Measurements from ENCODE around the gene PLA2G2C. TPM values are rescaled to one million over a fixed set of nuclear protein-coding genes. Genes with fewer than 3 reads are reported as not detected.
A peak's percentile ranks its signal among the peaks of the same experiment; 100 is the strongest.
"Not testable (repeated sequence)": the region's sequence is repeated elsewhere in the genome, so short reads cannot be mapped to it uniquely, and the experiment has no call there.

Gene PLA2G2C, protein sequence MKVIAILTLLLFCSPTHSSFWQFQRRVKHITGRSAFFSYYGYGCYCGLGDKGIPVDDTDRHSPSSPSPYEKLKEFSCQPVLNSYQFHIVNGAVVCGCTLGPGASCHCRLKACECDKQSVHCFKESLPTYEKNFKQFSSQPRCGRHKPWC
- not detected in 2 replicates for total RNA-seq

DNA sequence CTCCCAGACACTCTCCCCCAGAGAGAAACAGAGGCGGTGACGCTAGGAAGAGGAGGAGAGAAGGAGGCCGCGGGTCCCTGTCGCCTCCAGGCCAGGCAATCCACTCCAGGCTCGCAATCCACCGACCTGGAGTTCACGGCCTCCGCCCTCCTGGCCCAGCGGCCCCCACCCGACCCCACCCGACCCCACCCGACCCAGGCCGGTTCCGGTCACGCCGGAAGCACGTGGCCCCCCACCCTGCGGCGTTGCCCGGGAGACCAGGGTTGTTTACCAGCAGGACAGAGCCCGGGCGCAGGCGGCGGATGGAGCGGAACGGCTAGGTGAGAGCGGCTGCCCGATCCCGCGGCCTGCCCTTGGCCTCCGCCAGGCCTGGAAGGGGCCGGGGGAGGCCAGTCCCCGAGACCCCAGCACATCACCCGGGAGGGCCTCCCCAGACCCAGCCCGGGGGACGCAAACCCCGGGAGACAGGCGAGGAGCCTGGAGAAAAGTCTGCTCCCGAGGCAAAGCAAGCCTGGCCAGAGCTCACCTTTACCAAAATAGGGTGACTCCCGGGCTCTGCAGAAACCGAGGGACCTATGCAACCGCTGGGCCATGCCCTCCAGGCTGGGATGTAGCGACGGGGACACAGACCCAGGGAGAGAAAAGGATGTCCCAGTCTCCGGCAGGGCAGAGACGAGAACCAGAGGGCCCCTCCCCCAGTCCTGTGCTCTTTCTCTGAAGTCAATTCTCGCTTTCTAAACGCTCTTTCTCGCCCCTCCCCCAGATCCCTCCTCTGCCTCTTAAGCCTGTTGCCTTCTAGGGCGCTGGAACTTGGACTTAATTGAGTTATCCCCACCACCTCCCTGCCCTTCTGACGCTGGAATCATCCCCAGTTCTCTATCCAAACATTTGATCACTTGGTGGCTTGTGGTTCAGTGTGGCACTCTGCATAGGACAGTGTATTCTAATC lies at the start of gene PLA2G2C, which contains the start of gene UBXN10:
TSS of gene PLA2G2C (minus strand) at position 685 of the 949 bp plus-strand sequence. CDS start 9,155 bp downstream, outside the sequence.
TSS of gene UBXN10 (plus strand) at position 263 of the 949 bp plus-strand sequence. CDS start 4,466 bp downstream, outside the sequence.
- no peak for DNase-seq

DNA sequence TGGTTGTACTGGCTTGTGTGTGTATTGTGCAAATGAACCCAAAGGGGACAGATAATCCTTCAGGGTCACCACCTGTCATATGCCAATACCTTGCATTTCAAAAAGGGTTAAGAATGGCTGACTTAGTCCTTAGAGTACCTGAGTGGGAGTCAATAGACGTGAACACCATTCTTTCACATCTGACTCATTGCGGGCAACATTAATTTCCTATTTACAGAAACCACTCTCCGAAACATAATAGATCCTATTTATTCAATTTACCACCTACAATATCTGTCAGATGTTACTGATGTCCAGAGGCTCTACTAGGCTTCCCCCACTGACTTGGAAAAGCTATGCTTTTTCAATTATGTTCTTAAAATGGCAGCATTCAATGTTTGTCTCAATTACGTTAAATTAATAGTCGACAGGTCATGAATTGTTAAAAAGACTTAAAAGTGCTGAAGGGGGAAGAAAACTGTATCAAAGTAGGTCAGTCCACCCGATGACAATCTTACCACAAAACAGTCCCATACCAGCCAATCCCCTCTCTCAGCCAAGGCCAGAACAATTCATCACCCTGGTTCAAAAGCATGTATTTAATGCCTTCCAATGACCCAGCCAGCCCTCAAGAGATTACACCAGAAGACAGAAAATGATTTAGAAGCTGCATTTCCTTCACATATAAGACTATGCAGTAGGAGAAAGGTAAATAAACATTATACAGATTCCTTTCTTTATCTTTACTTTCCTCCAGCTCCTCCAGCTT lies 48.6 kb upstream of the PLA2G2C start:
- no peak for DNase-seq

DNA sequence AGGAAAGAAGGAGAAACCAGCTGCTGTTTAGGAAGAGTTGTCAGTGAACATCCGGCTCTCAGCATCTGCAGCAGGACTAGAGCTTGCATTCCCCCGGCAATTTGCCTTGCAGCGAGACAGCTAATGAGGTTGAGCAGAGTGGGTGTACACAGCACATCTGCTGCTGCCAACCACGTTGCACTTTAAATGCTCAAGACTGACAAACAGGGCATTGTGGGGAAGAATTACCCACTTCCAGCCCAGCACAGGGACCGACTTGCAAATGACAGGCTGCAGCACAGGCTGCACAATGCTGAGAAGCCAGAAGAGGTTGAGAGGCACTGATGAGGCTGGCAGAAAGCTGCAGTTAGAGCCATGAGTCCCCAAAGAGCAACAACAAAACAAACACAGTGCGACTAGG lies 47.5 kb upstream of the PLA2G2C start:
- no peak for DNase-seq

DNA sequence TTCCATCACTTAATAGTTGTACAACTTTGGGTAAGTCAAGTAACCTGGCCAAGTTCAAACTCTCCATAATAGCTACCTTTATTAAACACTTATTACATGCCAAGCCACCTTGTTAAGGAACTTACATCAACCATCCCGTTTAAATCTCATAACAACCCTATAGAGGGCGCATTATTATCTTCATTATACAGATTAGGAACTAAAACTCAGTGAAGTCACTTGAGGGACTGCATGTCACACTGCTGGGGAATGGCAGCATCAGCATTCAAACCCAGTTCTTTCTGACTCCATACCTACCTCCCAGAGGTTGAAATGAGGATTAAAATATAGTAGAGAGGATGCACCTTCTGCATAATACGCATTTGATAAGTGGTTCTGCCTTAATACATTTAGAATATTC lies 47.1 kb upstream of the PLA2G2C start:
- peak; percentile 44 for DNase-seq

DNA sequence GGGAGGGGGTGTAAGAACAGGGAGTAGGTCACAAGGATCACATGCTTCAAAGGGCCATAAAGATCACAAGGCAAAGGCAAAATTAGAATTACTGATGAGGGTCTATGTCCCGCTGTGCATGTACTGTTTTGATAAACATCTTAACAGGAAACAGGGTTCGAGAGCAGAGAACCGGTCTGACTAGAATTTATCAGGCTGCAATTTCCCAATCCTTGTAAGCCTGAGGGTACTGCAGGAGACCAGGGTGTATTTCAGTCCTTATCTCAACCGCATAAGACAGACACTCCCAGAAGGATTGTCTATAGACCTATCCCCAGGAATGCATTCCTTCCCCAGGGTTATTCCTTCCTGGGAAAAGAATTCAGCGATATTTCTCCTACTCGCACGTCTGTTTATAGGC lies 46.2 kb upstream of the PLA2G2C start:
- not testable (repeated sequence) for DNase-seq

DNA sequence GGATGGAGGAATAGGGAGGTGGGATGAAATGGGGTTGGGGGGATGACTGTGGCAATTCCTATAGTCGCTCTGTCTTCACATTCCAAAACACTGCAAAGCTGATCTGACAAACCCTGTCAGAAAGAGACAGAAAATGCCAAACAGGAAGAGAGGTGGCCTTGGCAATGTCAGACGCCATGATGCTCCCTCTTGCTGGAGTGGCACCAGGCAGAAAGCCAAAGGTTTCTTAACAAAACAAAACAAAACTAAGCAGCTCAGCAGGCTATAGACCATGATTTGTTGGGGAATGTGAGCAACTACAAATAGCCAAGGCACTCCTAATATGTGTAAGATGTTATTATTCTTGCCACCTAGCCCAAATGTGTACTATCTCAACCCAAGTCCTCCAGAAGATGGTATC lies 42.9 kb upstream of the PLA2G2C start:
- DNase-seq = no peak

DNA sequence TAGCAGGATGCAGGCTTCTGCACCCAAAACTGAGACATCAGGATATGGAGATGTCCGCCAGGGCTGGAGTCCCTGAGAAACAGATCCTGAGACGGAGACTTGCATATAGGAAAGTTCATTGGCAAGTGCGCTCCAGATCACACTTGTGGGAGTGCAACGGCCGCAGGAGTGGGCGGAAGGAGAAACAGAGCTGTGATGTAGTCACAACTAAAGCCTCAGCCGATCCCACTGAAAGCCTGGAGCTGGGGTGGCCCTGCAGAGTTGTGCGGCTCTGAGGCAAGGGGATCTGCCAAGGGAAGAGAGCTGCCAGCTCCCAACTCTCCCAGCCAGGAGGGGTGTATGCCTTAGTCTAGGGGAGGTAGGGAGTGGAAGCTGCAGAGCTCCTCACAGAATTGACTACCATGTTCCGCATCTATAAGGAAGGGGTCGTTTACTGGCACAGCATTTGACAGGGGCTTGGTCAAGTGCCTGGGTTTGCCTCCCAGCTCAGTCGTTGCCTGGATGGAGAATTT lies 42.1 kb upstream of the PLA2G2C start:
- DNase-seq = no peak

DNA sequence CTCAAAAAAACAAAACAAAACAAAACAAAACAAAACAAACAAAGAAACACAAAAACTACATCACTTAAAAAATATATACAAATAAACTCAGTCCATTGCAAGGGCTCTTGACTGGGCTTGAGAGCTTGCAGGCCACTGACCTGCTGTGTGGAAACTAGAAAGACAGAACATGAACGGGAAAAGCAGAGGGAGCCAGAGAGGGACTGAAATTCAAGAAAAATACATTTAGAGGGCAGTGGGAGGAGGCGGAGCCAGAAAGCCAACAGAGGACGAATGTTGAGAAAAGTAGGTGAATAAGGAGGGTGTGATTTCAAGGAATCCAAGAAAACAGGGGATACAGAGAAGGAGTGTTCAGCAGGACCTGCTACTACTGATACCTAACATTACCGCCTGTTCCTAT lies 41.4 kb upstream of the PLA2G2C start:
- DNase-seq = no peak

DNA sequence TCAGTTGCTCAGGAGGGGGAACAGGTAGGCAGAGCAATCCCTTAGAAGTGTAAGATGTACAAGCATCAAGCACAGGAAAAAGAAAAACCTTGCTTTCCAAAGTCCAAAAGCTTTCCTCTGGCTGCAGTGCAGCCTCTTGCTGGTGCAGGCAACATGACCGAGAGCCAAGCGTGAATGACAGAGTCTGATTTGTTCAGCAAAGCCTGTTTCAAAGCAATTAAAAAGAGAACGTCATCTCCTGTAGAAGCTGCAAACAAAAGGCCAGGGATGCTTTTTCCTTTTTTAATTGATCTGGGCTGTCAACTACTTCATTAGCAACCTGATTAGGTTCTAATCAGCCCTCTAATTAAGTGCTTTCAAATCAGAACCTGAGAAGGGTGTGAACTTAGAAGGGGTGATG lies 38.2 kb upstream of the PLA2G2C start:
- DNase-seq = no peak

DNA sequence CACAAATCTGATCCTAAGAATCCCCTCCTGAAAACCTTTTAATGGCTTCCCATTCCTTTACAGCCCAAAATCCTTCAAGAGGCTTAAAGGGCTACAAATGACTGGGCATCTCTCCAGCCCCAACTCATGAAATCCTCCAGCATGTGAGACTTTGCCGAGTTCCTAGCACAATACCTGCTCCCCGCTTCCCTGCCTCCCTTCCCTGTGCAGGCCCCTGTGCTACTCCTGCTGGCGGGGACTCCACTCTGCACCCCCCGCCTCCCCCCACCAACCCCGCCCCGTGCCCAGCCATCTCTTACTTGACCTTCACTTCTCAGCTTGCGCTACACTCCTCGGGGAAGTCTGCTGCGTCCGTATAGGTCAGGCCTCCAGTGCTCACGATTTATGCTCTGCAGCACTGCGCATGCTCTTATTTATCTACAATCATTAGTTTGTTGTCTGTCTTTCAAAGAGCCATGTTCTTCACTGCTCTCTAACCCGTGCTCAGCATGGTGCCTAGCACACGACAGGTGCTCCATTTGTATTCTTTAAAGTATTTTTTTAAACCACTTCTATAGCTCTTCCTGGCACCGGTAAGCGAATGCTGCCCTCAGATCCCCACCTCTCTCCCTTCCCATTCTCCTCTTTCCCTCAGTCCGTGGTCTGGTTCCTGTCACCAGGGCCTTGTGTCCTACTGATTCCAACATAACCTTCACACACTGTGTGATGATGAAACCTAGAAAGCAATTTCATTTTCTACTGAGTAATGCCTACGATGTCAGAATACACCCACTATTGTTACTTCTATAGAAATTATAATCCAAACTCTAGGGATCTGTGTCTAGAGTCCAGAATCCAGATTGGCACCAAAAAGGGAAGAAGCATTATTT lies 37.5 kb upstream of the PLA2G2C start:
- no peak for DNase-seq

DNA sequence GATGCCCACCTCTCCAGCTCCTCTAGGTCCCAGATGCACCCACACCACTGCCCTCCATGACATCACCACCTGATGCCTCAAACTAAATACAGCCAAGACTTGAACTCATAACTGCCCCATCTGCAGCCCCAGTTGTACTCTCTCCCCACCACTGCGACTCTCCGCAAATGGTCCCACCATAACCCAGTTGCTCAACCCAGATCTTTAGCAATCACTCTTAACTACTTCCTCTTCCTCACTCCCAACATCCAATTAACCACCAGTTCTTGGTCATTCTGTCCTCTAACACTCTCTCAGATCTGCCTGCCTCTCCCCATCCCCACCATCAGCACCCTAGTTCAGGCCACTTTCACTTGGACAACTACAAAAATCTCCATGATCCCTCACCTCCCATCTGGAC lies 36.8 kb upstream of the PLA2G2C start:
- no peak for DNase-seq

DNA sequence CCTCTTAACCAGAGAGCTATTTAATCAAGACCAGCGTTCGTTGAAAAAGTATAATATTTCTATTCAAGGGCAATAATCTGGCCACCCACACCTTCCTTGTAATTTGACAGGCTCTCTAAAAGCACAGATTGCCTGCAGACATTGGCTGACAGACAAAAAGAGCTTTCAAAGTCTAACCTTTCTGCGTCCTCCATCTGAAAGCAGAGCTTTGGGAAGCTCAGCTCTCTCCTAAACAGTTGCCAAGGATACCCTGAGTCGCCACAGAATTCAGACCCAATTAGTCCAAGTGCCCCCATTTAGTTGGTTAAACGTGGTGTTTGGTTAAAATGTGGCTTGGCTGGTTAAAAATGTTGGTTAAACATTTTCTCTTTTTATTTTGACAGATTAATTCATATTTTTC lies 33.7 kb upstream of the PLA2G2C start:
- DNase-seq = no peak

DNA sequence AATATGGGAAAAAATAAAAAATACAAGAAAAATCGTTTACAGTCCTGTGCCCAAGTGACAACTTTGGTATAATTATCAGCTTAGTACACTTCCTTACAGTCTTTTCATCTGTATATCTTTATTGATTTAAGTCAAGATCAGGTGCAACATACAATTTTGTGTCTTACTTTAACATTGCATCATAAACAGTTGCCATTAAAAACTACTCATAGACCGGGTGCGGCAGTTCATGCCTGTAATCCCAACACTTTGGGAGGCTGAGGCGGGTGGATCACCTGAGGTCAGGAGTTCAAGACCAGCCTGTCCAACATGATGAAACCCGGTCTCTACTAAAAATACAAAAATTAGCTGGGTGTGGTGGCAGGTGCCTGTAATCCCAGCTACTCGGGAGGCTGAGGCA lies 32.7 kb upstream of the PLA2G2C start:
- DNase-seq = not testable (repeated sequence)

DNA sequence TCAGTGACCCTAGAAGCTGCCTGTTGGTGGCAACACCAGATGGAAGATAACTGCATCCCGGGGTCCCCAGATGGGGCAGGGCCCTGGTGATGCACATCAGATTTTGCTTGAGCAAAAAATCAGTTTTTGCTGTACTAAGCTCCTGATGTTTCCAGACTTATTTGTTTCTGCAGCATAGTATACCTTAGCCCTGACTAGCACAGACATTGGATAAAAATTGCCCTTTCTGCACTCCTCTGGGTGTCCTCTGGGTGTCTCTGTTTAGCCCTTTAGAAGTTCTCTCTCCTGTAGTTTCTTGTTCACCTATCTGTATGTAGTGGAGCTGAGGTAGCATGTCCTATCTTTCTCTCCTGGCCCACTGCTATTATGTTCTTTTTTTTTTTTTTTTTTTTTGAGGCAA lies 30.3 kb upstream of the PLA2G2C start:
- peak; percentile 52 for DNase-seq

DNA sequence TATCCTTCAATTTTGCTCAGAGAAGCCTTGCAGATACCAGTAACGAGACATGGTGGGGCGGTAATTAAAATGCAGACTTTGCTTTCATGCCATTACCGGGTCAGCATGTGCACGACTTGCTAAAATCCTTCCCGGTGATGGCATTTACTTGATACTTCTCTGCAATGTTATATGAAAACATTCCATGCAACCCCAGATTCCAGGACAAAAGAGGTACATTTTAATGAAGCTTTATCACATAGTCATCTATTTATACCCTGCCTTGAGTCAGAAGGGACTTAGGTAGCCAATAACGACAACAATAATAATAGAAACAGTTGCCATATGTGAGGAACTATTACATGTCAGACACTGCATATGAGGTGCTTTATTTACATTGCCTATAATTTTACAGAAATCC lies 29.4 kb upstream of the PLA2G2C start:
- DNase-seq = no peak

DNA sequence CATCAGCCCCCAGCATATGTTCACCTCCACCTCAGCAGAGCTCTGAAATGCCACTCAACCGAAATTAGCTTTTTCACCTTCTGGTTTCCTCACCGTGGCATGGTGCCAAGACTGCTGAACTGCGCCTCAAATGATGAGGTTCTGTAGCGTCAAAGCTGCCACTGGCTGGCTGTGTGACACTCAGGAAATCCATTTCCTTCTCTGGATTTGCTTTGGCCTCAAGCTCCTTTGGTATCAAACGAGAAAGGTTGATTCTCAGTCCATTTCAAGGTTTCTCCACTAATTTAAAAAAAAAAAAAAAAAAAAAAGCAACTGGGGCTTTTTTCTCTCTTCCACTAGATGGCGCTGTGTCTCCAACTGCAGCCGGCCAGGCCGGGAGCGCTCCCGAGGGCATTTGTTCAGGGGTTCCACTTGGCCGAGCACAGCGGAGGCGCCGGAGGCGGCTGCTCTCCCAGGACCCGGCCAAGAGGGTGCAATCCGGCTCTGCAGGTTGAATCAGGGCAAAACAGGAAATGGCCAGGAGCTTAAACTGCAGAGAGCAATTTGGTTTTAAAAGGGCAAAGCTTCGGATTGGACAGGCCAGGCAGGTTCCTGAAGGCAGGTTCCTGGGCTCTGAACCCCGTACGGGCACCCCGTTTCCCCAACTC lies 26.5 kb upstream of the PLA2G2C start:
- DNase-seq = peak; percentile 61

DNA sequence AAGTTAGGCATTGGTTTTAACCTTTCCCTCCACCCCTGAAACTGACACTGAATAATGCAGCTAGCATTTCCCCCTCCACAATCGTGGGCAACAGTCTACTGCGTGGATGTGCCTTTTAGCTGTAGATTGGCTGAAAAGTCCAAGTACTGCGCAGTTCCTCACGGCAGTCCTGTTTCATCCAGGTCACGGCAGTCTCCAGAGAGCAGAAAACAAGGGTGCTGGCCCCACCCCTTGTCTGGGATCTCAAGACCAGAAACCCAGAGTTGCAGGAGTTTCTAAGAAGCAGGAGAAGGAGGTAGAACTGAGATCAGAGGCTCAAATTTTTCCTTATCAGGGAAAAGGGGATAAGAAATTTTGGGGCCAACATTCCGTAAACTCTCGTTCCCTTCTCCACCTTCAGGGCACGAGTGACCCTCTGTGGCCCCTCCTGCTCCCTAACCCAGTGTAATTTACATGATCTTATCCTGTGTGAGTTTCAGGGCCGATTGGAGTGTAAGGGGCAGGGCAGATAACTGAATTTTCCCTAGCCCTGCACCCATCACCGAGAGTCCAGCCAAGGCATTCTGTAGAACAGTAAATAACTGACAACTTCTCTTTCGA lies 25.9 kb upstream of the PLA2G2C start:
- DNase-seq = no peak

DNA sequence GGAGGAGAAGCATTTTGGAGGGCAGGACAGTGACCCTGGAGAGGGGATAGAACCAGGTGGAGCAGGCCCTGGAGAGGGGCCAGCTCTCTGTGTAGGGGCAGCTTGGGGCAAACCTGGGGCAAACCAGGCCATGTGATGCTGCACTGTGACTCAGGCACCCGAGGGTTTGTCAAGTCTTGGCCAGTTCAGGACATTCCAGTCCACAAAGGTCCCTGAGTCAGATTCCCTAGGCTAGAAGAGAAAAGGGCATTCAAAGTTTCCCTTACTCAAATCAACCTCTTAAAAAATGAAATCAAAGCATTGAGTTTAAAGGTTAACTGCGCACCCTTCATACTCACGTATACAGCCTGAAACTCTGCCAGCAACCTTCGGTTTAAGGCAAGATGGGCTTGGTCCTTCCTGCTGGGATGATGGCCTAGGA lies 25.2 kb upstream of the PLA2G2C start:
- no peak for DNase-seq

DNA sequence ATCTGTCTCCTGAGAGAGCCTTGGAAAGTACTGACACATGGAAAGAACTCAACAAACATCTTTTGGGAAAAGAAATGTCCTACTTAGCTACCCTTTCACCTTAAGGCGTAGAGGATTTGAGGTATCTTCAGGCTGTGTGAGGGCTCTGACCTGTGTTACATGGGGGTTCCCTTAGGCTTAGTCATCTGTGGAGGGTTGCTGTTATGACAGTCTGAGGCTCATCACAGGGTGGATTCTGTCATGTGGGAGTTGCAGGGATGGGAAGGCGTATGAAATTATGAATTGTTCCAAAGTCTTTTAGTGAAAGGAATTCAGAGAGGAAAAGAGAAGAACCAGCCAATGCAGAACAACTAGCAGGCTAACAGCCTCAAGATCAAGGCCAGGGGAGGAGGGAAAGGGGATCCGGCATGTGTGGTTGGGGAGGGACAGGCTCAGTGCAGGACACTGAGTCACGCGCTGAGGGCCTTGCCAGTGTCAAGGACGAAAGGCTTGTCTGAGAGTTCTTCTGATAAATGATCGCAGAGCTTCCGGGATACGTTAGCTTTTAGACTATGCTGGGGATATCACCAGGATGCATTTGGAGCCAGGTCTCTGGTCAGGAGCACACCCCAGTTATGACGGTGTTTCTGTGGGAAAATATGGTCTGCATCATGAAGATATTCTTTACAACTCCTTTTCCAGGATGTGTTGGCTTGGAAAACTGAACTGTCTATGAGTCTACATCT lies 24.6 kb upstream of the PLA2G2C start:
- no peak for DNase-seq

DNA sequence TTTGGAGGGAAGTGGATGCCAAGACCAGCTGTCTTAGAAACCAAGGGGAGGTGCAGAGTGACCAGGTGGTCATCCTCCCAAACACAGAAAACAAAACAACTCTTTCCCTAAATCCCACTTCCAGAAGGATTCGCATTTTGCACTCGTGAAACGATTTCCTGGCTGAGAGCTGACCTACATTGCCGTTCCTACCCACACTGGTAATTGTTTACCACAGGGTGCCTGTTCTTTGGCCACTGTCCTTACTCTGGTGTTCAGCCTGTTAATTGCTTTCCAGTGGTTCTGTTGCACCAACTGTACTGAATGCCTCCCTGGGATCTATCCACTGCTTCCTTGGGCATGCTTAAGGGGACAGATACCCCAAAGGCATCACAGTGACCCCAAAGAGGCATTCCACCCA lies 23.2 kb upstream of the PLA2G2C start:
- no peak for DNase-seq
